ENCODE data around the gene CMTM1. TPM values are rescaled to one million over a fixed set of nuclear protein-coding genes. Genes with fewer than 3 reads are reported as not detected.
A peak's percentile ranks its signal among the peaks of the same experiment; 100 is the strongest.

CMTM1 gene
- total and polyA plus RNA-seq, 2 experiments from 2014 or later = 1.4 to 1.9 TPM

- Mint-ChIP-seq H3K36me3 (ENCODE audit: low read depth) (peaks cover 5% of the 10 kb centered on the region; the same call in 2 of the 3 replicates), H3K27me3 (ENCODE audit: insufficient read depth, low read depth, poor library complexity) (peaks cover 29% of the 10 kb centered on the region), H3K4me1 (peaks cover 21% of the 10 kb centered on the region), H3K9me3 (peaks cover 12% of the 10 kb centered on the region; the same call in 2 of the 3 replicates), H3K4me3 (peak within 1 kb of the TSS; percentile 72), H3K27ac (no peak within 1 kb of the TSS)
- Histone ChIP-seq H2AFZ (peak within 1 kb of the TSS; percentile 99), H4K20me1 (replicated peaks; ENCODE audit: insufficient read depth) (0 out of 2 replicates have a peak, but pooled peaks cover 5% of the 10 kb centered on the region), H3K27ac (ENCODE audit: low read depth) (no peak within 1 kb of the TSS), H3K9me2 (ENCODE audit: insufficient read depth) (peaks cover 3% of the 10 kb centered on the region; the same call in 1 of the 2 replicates), H3K27me3 (ENCODE audit: insufficient read depth) (peaks cover 18% of the 10 kb centered on the region), H3K4me1 (ENCODE audit: insufficient read depth) (peaks cover 11% of the 10 kb centered on the region), H3K4me3 (peak within 1 kb of the TSS; percentile 58), H3K79me2 (replicated peaks; ENCODE audit: insufficient read depth) (peaks cover 5% of the 10 kb centered on the region; the same call in 1 of the 2 replicates), H3F3A (replicated peaks; ENCODE audit: low read depth) (peaks cover 20% of the 10 kb centered on the region; the same call in 1 of the 2 replicates), H3K4me2 (peak within 1 kb of the TSS; percentile 85), H3K36me3 (ENCODE audit: insufficient read depth) (no peaks in the 10 kb centered on the region)
- ATAC-seq (peak; percentile 57), DNase-seq (ENCODE audit: low spot score) (peak; percentile 86)
- TF ChIP-seq POLR2AphosphoS5 (IDR thresholded peaks at IDR 0.05; ENCODE audit: low read depth) = peak; percentile 89
- no peak for TF ChIP-seq ETS1 (IDR thresholded peaks at IDR 0.05)
- no peak for TF ChIP-seq ZNF462 (CRISPR knock-in tag; IDR thresholded peaks at IDR 0.05)
Observed at GRCh38 chr16:66552286-66553177, 13.7 kb upstream of the CMTM1 start, which contains the start of gene CKLF. TSS of gene CKLF (plus strand) at chr16:66552576. CDS start at chr16:66552716, 140 bp downstream.
